Thyroid gland (tissue), 4 donors: ENCODE data around the gene UBXN2A.

Experiments
- POLR2A ChIP-seq, 2 donors: fragments of 450-650 bp; IDR thresholded peaks; one replicate each; pipeline ENCODE4 v1.6.1; 2017; ENCODE audit warnings: antibody characterized with exemption in 2 of 2, mild to moderate bottlenecking in 2 of 2, moderate library complexity in 1 of 2
- TF ChIP-seq, protein P1 (sequence below), 6 experiments: fragments of 200-600 bp in 3 of 6; fragments of 450-650 bp in 3 of 6; sonication (generic) in 3 of 6; IDR thresholded peaks; one replicate each; pipeline ENCODE4 v1.5.1; 2016 to 2019; ENCODE audit warnings: antibody characterized with exemption in 6 of 6, mild to moderate bottlenecking in 2 of 6, inconsistent platforms in 1 of 6, moderate library complexity in 1 of 6

DNA sequence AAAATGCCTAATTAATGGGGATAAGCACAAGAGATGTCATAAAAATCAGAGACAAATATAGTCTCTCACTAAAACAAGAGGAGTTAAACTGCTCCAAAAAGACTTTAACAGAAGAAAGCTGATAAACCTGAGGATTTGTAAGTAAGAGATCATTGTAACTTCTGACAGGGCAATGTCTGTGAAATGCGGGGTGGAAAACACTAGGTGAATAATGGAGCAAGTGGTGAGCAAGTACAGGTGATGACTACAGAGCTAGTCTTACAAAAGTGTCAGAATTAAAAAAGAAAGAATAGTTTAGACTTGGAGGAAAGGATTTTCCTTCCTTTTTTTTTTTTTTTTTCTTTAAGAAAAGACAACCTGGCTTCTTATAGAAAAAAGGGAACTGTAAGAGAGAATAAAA, 36.0 kb upstream of the UBXN2A start:
- TF ChIP-seq, protein P1, sequence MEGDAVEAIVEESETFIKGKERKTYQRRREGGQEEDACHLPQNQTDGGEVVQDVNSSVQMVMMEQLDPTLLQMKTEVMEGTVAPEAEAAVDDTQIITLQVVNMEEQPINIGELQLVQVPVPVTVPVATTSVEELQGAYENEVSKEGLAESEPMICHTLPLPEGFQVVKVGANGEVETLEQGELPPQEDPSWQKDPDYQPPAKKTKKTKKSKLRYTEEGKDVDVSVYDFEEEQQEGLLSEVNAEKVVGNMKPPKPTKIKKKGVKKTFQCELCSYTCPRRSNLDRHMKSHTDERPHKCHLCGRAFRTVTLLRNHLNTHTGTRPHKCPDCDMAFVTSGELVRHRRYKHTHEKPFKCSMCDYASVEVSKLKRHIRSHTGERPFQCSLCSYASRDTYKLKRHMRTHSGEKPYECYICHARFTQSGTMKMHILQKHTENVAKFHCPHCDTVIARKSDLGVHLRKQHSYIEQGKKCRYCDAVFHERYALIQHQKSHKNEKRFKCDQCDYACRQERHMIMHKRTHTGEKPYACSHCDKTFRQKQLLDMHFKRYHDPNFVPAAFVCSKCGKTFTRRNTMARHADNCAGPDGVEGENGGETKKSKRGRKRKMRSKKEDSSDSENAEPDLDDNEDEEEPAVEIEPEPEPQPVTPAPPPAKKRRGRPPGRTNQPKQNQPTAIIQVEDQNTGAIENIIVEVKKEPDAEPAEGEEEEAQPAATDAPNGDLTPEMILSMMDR (IDR thresholded peaks at IDR 0.05) = no peak
- TF ChIP-seq POLR2A (IDR thresholded peaks at IDR 0.05) = no peak
